ENCODE results near the gene CAPN6.

The CAPN6 gene, protein sequence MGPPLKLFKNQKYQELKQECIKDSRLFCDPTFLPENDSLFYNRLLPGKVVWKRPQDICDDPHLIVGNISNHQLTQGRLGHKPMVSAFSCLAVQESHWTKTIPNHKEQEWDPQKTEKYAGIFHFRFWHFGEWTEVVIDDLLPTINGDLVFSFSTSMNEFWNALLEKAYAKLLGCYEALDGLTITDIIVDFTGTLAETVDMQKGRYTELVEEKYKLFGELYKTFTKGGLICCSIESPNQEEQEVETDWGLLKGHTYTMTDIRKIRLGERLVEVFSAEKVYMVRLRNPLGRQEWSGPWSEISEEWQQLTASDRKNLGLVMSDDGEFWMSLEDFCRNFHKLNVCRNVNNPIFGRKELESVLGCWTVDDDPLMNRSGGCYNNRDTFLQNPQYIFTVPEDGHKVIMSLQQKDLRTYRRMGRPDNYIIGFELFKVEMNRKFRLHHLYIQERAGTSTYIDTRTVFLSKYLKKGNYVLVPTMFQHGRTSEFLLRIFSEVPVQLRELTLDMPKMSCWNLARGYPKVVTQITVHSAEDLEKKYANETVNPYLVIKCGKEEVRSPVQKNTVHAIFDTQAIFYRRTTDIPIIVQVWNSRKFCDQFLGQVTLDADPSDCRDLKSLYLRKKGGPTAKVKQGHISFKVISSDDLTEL

DNA sequence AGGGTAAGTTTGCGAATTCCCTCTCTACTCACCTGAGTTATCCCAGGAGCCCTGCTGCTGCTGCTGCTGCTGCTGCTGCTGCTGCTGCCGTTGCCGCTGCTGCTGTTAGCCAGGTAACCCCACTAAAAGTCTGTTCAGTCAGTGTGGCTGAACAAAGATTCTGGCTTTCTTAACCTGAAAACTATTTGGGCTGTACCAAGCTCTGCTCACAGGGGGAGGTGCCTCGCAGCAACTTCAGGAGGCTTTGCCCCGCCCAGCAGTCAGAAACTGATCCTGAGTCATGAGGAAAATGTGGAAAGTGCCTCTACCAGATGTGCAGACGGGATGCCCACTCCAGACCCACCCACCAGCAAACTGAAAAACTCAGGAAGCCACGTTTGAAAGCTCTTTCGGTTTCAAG, at the start of gene CAPN6:
CAPN6 (minus strand) TSS at position 145 of the 400 bp plus-strand sequence. CDS start 6,547 bp downstream, outside the sequence.
- no peak for DNase-seq (ENCODE audit: low spot score in 2 of 2)

DNA sequence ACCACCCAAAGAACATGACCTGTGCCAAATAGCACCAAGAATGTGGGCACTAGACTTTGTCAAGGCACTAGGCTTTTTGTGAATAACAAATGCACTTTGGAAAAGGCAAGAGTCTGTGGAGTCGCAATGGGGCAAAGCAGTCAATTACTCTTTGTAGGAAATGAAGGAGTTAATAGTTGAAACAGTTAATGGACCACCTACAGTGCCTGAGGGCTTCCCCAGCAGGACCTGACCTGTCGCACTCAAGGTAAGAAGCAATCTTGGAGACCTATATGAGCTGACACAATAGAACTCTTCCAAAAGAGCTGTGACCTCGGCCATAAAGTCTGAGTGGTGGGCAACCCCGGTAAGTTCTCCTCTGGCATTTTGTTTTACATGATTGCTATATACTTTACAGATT, 49.2 kb upstream of the CAPN6 start:
- Mint-ChIP-seq H3K9me3 (no peaks in the 10 kb centered on the region), H3K27me3 (no peaks in the 10 kb centered on the region), H3K27ac (ENCODE audit: low read depth) (no peak overlapping the region), H3K4me1 (no peaks in the 10 kb centered on the region), H3K36me3 (ENCODE audit: insufficient read depth) (no peaks in the 10 kb centered on the region), H3K4me3 (no peak overlapping the region)
- ATAC-seq (replicated peaks; ENCODE audit: extremely low read depth, poor library complexity, severe bottlenecking) = no peak
- no peak for DNase-seq (ENCODE audit: low spot score in 2 of 2)

More for the DNA sequence above, at the start of gene CAPN6:
- no peak for ATAC-seq (replicated peaks; ENCODE audit: extremely low read depth, poor library complexity, severe bottlenecking)
- no peaks in the 10 kb centered on the region for H3K36me3 Mint-ChIP-seq (ENCODE audit: insufficient read depth)
- H3K4me3 Mint-ChIP-seq = no peak within 1 kb of the TSS
- H3K4me1 Mint-ChIP-seq = no peaks in the 10 kb centered on the region
- H3K27me3 Mint-ChIP-seq = no peaks in the 10 kb centered on the region
- no peaks in the 10 kb centered on the region for H3K9me3 Mint-ChIP-seq
- H3K27ac Mint-ChIP-seq (ENCODE audit: low read depth) = no peak within 1 kb of the TSS

DNA sequence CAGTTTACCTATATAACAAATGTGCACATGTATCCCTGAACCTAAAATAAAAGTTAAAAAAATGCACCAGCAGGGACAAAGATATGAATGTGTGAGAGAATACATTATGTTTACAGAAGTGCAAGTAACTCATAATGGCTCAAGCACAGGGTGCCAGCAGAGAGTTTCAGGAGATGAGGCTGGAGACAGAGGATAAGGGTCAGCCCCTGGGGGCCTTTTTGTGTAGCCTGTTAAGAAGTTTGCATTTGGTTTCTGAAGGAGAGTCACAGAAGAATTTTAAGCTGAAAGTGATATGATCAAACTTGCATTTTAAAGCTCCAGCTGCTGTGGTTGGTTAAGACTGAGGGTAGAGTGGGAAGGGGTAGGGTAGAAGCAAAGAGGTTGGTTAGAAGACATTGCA, 48.6 kb upstream of the CAPN6 start:
- no peaks in the 10 kb centered on the region for H3K36me3 Mint-ChIP-seq (ENCODE audit: insufficient read depth)
- H3K9me3 Mint-ChIP-seq = no peaks in the 10 kb centered on the region
- H3K27ac Mint-ChIP-seq (ENCODE audit: low read depth) = no peak overlapping the region
- DNase-seq (ENCODE audit: low spot score in 2 of 2) = no peak
- H3K4me3 Mint-ChIP-seq = no peak overlapping the region
- ATAC-seq (replicated peaks; ENCODE audit: extremely low read depth, poor library complexity, severe bottlenecking) = no peak
- no peaks in the 10 kb centered on the region for H3K4me1 Mint-ChIP-seq
- H3K27me3 Mint-ChIP-seq = no peaks in the 10 kb centered on the region

DNA sequence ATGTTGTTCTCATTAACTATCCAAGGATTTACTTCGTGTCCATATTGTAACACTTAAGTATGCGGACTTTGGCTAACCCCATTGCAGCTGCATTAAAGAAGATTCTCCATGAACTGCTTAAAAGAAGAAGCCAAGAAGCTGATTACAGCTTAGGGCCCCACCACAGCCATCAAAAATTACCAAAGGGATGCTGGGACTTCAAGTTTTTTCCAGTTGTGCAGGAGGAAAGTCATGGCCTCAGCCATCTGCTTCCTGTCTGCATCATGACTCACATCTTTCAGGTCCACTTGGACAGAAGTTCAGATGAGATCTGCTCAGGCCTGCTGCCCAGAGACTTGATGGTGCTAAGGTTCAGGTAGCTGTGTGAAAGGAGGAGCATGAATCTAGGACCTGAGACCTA, 38.8 kb upstream of the CAPN6 start:
- no peaks in the 10 kb centered on the region for H3K36me3 Mint-ChIP-seq (ENCODE audit: insufficient read depth)
- no peak for DNase-seq (ENCODE audit: low spot score in 2 of 2)
- peaks cover 6% of the 10 kb centered on the region for H3K9me3 Mint-ChIP-seq
- no peaks in the 10 kb centered on the region for H3K27me3 Mint-ChIP-seq
- no peak overlapping the region for H3K27ac Mint-ChIP-seq (ENCODE audit: low read depth)
- ATAC-seq (replicated peaks; ENCODE audit: extremely low read depth, poor library complexity, severe bottlenecking) = no peak
- no peaks in the 10 kb centered on the region for H3K4me1 Mint-ChIP-seq
- no peak overlapping the region for H3K4me3 Mint-ChIP-seq

DNA sequence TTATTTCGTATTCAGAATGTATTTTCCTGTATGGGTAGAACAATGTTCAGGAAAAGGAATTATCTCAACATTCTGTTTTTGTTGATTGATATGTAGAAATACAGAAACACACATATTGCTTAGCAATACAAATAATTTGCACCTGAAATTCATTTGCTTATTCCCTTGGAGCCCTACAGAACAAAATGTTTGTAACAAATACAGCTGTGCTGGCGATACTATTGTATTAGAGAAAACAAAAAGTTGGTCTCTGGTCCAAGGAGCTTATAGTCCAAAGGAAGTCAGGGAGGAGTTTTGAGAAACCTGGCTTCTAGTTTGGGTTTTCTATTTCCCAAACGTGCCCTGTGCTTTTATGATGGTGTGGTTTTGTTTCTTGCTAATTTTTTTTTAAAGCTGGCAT, 37.8 kb upstream of the CAPN6 start:
- ATAC-seq (replicated peaks; ENCODE audit: extremely low read depth, poor library complexity, severe bottlenecking) (no peak), DNase-seq (ENCODE audit: low spot score in 2 of 2) (no peak)
- Mint-ChIP-seq H3K27ac (ENCODE audit: low read depth) (no peak overlapping the region), H3K4me3 (no peak overlapping the region), H3K27me3 (no peaks in the 10 kb centered on the region), H3K4me1 (no peaks in the 10 kb centered on the region), H3K9me3 (peaks cover 1% of the 10 kb centered on the region), H3K36me3 (ENCODE audit: insufficient read depth) (no peaks in the 10 kb centered on the region)

DNA sequence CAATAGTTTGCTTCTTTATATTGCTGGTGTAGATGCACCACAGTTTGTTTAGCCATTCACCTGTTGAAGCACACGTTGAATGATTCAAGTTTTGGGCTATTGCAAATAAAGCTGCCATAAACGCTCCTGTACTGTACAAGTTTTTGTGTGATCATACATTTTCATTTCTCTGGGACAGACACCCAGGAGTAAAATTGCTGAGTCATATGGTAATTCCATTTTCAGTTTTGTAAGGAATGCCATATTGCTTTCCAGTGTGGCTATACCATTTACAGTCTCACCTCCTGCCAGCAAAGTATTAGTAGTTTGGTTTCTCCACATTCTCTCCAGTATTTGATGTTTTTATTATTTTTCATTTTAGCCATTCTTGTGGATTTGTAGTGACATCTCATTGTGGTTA, 32.0 kb upstream of the CAPN6 start:
- ATAC-seq (replicated peaks; ENCODE audit: extremely low read depth, poor library complexity, severe bottlenecking) = no peak
- H3K27ac Mint-ChIP-seq (ENCODE audit: low read depth) = no peak overlapping the region
- H3K4me1 Mint-ChIP-seq = no peaks in the 10 kb centered on the region
- no peaks in the 10 kb centered on the region for H3K27me3 Mint-ChIP-seq
- DNase-seq (ENCODE audit: low spot score in 2 of 2) = no peak
- no peaks in the 10 kb centered on the region for H3K36me3 Mint-ChIP-seq (ENCODE audit: insufficient read depth)
- no peak overlapping the region for H3K4me3 Mint-ChIP-seq
- no peaks in the 10 kb centered on the region for H3K9me3 Mint-ChIP-seq

DNA sequence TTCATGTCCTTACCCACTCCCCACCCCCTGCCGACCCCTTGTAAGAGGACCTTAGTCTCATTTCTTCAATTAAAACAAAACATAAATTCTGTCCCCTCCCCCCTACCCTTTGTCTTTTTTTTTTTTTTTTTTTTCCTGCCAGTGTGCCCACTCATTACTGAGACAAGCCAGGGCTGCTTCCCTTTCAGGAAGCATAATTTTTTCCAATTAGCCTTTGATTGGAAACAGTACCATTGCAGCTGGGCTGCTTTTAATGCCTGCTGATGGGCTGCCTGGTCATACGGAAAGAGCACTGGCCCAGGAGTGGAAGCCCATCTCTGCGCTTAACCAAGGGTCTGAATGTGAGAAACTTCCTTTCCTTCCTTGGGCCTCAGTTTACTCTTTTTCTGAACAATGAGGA, 18.6 kb upstream of the CAPN6 start:
- no peak for DNase-seq (ENCODE audit: low spot score in 2 of 2)
- peaks cover 1% of the 10 kb centered on the region for H3K36me3 Mint-ChIP-seq (ENCODE audit: insufficient read depth)
- no peak for ATAC-seq (replicated peaks; ENCODE audit: extremely low read depth, poor library complexity, severe bottlenecking)
- no peak overlapping the region for H3K27ac Mint-ChIP-seq (ENCODE audit: low read depth)
- no peaks in the 10 kb centered on the region for H3K27me3 Mint-ChIP-seq
- H3K4me1 Mint-ChIP-seq = no peaks in the 10 kb centered on the region
- H3K4me3 Mint-ChIP-seq = no peak overlapping the region
- H3K9me3 Mint-ChIP-seq = no peaks in the 10 kb centered on the region

DNA sequence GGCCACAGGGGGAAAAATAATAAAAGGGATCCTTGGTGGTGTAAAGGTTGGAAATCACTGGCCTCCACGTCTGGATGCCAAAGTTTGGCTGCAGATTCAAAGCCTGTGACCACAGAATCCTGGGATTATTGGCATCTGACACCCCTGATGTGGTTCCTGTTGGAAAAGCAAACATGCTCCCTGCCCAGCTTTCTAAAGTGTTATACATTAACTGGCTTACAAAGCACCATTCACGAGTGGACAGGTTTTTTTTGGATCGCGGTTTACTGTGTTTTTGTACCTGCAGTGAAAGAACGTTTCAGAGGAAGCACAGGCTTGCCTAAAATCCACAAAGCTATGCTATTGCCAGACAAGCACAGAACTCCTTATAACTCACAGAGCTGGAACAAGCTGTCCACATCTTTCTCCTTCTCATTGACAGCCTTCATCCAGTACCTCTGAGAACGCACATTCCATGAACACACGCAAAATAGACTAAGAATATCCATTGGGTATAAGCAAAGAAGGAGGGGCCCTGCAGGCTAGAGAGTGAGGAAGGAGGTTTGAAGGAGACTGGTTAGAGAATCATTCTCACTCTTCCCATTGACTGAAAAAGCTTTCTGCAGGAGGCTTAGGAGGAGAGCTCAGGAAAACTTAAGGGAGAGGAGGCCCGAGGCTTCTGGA, 14.5 kb upstream of the CAPN6 start:
- Mint-ChIP-seq H3K27ac (ENCODE audit: low read depth) (no peak overlapping the region), H3K4me3 (no peak overlapping the region), H3K36me3 (ENCODE audit: insufficient read depth) (peaks cover 1% of the 10 kb centered on the region), H3K27me3 (no peaks in the 10 kb centered on the region), H3K4me1 (no peaks in the 10 kb centered on the region), H3K9me3 (no peaks in the 10 kb centered on the region)
- ATAC-seq (replicated peaks; ENCODE audit: extremely low read depth, poor library complexity, severe bottlenecking) (no peak), DNase-seq (ENCODE audit: low spot score in 2 of 2) (no peak)

DNA sequence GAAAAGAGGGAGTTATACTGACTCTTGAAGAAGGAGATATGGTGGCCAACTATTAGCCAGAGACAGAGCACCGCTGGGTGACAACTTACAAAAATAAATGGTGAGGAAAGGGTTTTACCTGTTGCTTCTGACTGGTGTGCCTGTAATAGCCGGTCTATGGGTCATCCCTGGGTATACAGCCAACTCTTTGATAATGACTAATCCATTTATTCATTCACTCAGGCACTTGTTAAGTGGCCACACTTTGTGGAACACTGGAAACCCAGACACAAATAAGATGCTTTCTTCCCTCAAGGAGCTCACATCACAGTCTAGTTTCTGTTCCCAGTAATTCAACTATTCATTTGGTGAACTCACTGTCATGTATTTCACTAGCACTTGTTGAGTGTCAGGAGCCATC, 13.2 kb upstream of the CAPN6 start:
- no peak for ATAC-seq (replicated peaks; ENCODE audit: extremely low read depth, poor library complexity, severe bottlenecking)
- H3K4me3 Mint-ChIP-seq = no peak overlapping the region
- H3K27ac Mint-ChIP-seq (ENCODE audit: low read depth) = no peak overlapping the region
- H3K9me3 Mint-ChIP-seq = no peaks in the 10 kb centered on the region
- no peaks in the 10 kb centered on the region for H3K4me1 Mint-ChIP-seq
- peaks cover 1% of the 10 kb centered on the region for H3K36me3 Mint-ChIP-seq (ENCODE audit: insufficient read depth)
- H3K27me3 Mint-ChIP-seq = no peaks in the 10 kb centered on the region
- no peak for DNase-seq (ENCODE audit: low spot score in 2 of 2)

DNA sequence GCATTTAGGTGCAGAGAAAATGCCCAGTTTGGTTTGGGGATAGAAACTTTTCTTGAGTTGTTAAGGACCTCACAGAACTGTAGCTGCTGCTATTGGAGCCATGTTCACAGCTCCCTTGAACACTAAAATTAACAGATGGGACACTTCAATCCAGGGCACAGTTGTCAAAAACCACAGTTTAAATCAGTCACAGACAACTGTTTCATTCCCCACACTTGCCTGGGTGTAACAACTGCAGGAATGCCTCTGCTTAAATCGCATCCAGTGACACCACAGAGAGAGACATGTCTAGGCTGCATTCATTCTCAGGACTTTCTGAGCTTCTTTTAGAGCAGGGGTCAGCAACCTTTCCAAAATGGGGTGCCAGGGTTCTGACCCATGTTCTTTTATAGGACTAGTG, 12.7 kb upstream of the CAPN6 start:
- ATAC-seq (replicated peaks; ENCODE audit: extremely low read depth, poor library complexity, severe bottlenecking) (no peak), DNase-seq (ENCODE audit: low spot score in 2 of 2) (no peak)
- H3K4me3 Mint-ChIP-seq = no peak overlapping the region
- no peaks in the 10 kb centered on the region for H3K9me3 Mint-ChIP-seq
- H3K36me3 Mint-ChIP-seq (ENCODE audit: insufficient read depth) = peaks cover 1% of the 10 kb centered on the region
- no peaks in the 10 kb centered on the region for H3K4me1 Mint-ChIP-seq
- no peaks in the 10 kb centered on the region for H3K27me3 Mint-ChIP-seq
- no peak overlapping the region for H3K27ac Mint-ChIP-seq (ENCODE audit: low read depth)

DNA sequence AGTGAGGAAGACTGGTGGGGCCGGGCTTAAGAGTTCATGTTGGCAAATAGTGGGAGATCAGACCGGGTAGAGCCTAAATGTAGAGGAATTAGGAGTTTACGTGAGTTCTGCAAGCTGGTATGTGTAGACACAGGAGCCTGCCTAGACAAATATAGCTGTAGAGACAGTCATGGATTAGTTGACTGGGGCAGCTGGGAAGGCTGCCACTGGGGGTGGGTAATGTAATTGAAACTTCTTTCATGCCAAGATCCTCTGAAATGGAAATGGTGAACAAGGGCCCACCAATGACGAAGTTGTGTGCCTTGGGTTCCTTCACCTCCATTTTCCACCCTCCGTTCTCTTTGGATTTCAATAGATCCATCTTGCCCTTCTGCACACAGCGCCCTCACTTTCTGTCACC, 11.9 kb upstream of the CAPN6 start:
- no peak for ATAC-seq (replicated peaks; ENCODE audit: extremely low read depth, poor library complexity, severe bottlenecking)
- Mint-ChIP-seq H3K9me3 (no peaks in the 10 kb centered on the region), H3K27me3 (no peaks in the 10 kb centered on the region), H3K36me3 (ENCODE audit: insufficient read depth) (peaks cover 1% of the 10 kb centered on the region), H3K4me1 (no peaks in the 10 kb centered on the region), H3K27ac (ENCODE audit: low read depth) (no peak overlapping the region), H3K4me3 (no peak overlapping the region)
- DNase-seq (ENCODE audit: low spot score in 2 of 2) = no peak

DNA sequence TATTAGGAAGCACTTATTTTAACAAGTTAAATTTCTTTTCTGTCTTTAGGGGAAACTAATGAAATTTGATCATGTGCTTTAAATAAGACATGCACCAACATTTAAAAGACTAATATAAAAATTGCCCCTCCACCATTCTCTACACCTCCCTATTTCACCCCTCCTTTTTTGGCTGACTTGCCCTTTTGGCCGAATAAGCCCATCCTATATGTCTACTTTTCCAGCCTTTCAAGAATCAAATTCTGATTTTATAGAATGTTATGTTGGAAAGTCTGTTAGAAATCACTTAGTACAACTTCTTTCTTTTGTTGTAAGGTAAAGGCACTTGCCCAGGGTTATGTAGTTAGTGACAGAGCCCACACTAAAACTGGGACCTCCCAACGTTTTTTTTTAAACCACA, 1.8 kb downstream of the CAPN6 start:
- no peaks in the 10 kb centered on the region for H3K4me1 Mint-ChIP-seq
- H3K4me3 Mint-ChIP-seq = no peak overlapping the region
- no peaks in the 10 kb centered on the region for H3K36me3 Mint-ChIP-seq (ENCODE audit: insufficient read depth)
- no peaks in the 10 kb centered on the region for H3K27me3 Mint-ChIP-seq
- ATAC-seq (replicated peaks; ENCODE audit: extremely low read depth, poor library complexity, severe bottlenecking) = no peak
- H3K27ac Mint-ChIP-seq (ENCODE audit: low read depth) = no peak overlapping the region
- DNase-seq (ENCODE audit: low spot score in 2 of 2) = no peak
- H3K9me3 Mint-ChIP-seq = no peaks in the 10 kb centered on the region

DNA sequence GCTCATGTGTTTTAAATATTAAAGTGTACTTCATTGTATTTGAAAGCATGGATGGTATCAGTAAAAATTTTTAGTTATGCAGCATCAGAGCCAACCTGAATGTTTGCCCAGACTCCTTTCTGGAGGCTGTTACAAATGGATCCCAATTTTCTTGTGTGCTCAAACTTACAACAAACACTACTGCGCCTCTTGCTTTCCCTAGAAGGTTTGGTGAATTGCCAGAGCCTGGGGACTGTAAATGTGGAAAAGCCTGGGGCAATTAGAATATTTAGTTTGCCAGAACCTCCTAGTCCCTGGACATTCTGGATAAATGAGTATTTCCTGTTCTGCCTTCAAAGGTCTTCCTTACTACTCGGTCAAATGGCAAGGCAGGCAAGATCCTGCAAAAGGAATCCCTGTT, 4.8 kb downstream of the CAPN6 start:
- H3K9me3 Mint-ChIP-seq = no peaks in the 10 kb centered on the region
- H3K27me3 Mint-ChIP-seq = no peaks in the 10 kb centered on the region
- no peak overlapping the region for H3K4me3 Mint-ChIP-seq
- no peak for DNase-seq (ENCODE audit: low spot score in 2 of 2)
- no peaks in the 10 kb centered on the region for H3K4me1 Mint-ChIP-seq
- no peak overlapping the region for H3K27ac Mint-ChIP-seq (ENCODE audit: low read depth)
- no peak for ATAC-seq (replicated peaks; ENCODE audit: extremely low read depth, poor library complexity, severe bottlenecking)
- no peaks in the 10 kb centered on the region for H3K36me3 Mint-ChIP-seq (ENCODE audit: insufficient read depth)
